Measurements from ENCODE around the gene STAG1. TPM values are rescaled to one million over a fixed set of nuclear protein-coding genes. Genes with fewer than 3 reads are reported as not detected.
"Not testable (repeated sequence)": the region's sequence is repeated elsewhere in the genome, so short reads cannot be mapped to it uniquely, and the experiment has no call there.

STAG1 gene
- polyA plus RNA-seq (2012; rRNA removed), result 5.5 and 6.9 TPM in 2 replicates
- 8.3 and 9.0 TPM in 2 replicates for polyA plus RNA-seq (2012; cell fraction: cytosol; rRNA removed)
- 3.8 and 7.6 TPM in 2 replicates for polyA plus RNA-seq (2012; cell fraction: nucleus; rRNA removed)

DNA sequence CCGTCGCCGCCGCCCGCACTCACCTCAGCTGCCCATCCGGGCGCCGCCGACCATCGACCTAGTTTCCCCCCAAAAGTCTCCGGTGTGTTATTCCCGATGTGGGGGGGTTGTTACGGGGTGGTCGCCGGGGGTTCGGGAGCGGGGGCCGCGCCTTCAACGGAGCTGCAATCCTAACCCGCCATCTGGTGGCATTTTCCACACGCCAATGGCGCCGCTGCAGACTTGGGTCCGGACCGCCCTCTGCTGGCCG is at the start of gene STAG1:
TSS of gene STAG1 (minus strand) at position 207 of the 250 bp plus-strand sequence. CDS start 121,480 bp downstream, outside the sequence.
- Histone ChIP-seq H4K20me1 (ENCODE audit: insufficient read depth) (peaks cover 5% of the 10 kb centered on the region; the same call in 1 of the 2 replicates), H3K36me3 (replicated peaks in 1 of 2; ENCODE audit: control insufficient read depth in 1 of 2, insufficient read depth in 2 of 2, low read length in 1 of 2) (no peaks in the 10 kb centered on the region), H3K27me3 (ENCODE audit: insufficient read depth) (no peaks in the 10 kb centered on the region), H3K4me2 (peak within 1 kb of the TSS; percentile 87), H2AFZ (ENCODE audit: low read depth) (peak within 1 kb of the TSS; percentile 90), H3K9me2 (no peaks in the 10 kb centered on the region), H3K4me1 (ENCODE audit: control insufficient read depth in 1 of 2, insufficient read depth in 2 of 2, low read depth in 1 of 2, low read length in 1 of 2) (peaks cover 17 to 24% of the 10 kb centered on the region in 2 experiments; a peak in 3 of 4 replicates), H3K27ac (ENCODE audit: low read depth in 2 of 2, low read length in 1 of 2) (peak within 1 kb of the TSS; percentile 98), H3F3A (replicated peaks; ENCODE audit: insufficient read depth) (peaks cover 24% of the 10 kb centered on the region), H3K9me3 (no peaks in the 10 kb centered on the region), H3K4me3 (ENCODE audit: low read depth in 2 of 2, low read length in 1 of 2) (peak within 1 kb of the TSS; percentile 66 to 69), H3K9ac (peak within 1 kb of the TSS; percentile 97), H3K79me2 (ENCODE audit: insufficient read depth) (peaks cover 47% of the 10 kb centered on the region)
- ChIA-PET POLR2A (interaction anchor here (0.6 to 2.4 kb wide), 19 partner anchors 11 to 681 kb away, joined by 3 to 33 read pairs (median 4); partner anchors contain the start of genes MSL2, NCK1 and SLC35G2), CTCF (interaction anchor here (0.6 to 6.4 kb wide), 119 partner anchors 10 to 1094 kb away, joined by 3 to 127 read pairs (median 4); partner anchors contain the start of genes IL20RB, MSL2, NCK1 and PPP2R3A)
- TF ChIP-seq RAD21 (IDR thresholded peaks at IDR 0.05; ENCODE audit: low read length) (peak; percentile 91), GATA2 (CRISPR knock-in tag; IDR thresholded peaks at IDR 0.05) (no peak), RXRA (IDR thresholded peaks at IDR 0.05; ENCODE audit: borderline replicate concordance, low read depth) (no peak), TEAD4 (IDR thresholded peaks at IDR 0.05; ENCODE audit: borderline replicate concordance, insufficient read depth) (no peak), SMC3 (IDR thresholded peaks at IDR 0.05; ENCODE audit: low read depth, low read length) (peak; percentile 99), YY1 (IDR thresholded peaks at IDR 0.05; ENCODE audit: low read depth) (peak; percentile 16; the same call in 1 of the 2 replicates), NRF1 (IDR thresholded peaks at IDR 0.05; ENCODE audit: low read depth, low read length) (no peak), TAF1 (IDR thresholded peaks at IDR 0.05; ENCODE audit: borderline replicate concordance, low read depth, low read length) (peak; percentile 47; the same call in 1 of the 2 replicates), POLR2AphosphoS5 (IDR thresholded peaks at IDR 0.05; ENCODE audit: low read depth, low read length) (peak; percentile 34; the same call in 1 of the 2 replicates)
- TF ChIP-seq, protein P1, sequence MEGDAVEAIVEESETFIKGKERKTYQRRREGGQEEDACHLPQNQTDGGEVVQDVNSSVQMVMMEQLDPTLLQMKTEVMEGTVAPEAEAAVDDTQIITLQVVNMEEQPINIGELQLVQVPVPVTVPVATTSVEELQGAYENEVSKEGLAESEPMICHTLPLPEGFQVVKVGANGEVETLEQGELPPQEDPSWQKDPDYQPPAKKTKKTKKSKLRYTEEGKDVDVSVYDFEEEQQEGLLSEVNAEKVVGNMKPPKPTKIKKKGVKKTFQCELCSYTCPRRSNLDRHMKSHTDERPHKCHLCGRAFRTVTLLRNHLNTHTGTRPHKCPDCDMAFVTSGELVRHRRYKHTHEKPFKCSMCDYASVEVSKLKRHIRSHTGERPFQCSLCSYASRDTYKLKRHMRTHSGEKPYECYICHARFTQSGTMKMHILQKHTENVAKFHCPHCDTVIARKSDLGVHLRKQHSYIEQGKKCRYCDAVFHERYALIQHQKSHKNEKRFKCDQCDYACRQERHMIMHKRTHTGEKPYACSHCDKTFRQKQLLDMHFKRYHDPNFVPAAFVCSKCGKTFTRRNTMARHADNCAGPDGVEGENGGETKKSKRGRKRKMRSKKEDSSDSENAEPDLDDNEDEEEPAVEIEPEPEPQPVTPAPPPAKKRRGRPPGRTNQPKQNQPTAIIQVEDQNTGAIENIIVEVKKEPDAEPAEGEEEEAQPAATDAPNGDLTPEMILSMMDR (IDR thresholded peaks at IDR 0.05), result peak; percentile 87
- TF ChIP-seq, protein P2, sequence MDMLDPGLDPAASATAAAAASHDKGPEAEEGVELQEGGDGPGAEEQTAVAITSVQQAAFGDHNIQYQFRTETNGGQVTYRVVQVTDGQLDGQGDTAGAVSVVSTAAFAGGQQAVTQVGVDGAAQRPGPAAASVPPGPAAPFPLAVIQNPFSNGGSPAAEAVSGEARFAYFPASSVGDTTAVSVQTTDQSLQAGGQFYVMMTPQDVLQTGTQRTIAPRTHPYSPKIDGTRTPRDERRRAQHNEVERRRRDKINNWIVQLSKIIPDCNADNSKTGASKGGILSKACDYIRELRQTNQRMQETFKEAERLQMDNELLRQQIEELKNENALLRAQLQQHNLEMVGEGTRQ (IDR thresholded peaks at IDR 0.05; ENCODE audit: borderline replicate concordance, low read depth, low read length), result no peak
- WGBS (ENCODE audit: low lambda C conversion rate), result 3% methylated on average over 7 of the region's 27 CpGs
- no peak for DNase-seq

DNA sequence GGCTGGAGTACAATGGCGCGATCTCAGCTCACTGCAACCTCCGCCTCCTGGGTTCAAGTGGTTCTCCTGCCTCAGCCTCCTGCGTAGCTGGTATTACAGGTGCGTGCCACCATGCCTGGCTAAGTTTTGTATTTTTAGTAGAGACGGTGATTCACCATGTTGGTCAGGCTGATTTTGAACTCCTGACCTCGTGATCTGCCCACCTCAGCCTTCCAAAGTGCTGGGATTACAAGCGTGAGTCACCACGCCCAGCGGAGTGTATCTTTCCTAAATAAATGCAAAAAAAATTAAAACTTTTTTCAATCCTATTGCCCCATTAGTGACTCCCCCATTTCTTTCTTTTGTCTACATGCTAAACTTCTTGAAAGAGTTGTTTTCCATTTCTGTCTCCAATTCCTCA is 49.0 kb upstream of the STAG1 start:
- CTCF ChIA-PET; H3K36me3 ChIP-seq (replicated peaks in 1 of 2; ENCODE audit: control insufficient read depth in 1 of 2, insufficient read depth in 2 of 2, low read length in 1 of 2); POLR2A ChIA-PET; H3K79me2 ChIP-seq (ENCODE audit: insufficient read depth); H3K27ac ChIP-seq (ENCODE audit: low read depth in 2 of 2, low read length in 1 of 2); H3K9ac ChIP-seq; H3F3A ChIP-seq (replicated peaks; ENCODE audit: insufficient read depth); H3K4me2 ChIP-seq; H3K27me3 ChIP-seq (ENCODE audit: insufficient read depth); H3K4me1 ChIP-seq (ENCODE audit: control insufficient read depth in 1 of 2, insufficient read depth in 2 of 2, low read depth in 1 of 2, low read length in 1 of 2); H3K4me3 ChIP-seq (ENCODE audit: low read depth in 2 of 2, low read length in 1 of 2); H4K20me1 ChIP-seq (ENCODE audit: insufficient read depth); H3K9me2 ChIP-seq; H3K9me3 ChIP-seq; H2AFZ ChIP-seq (ENCODE audit: low read depth); DNase-seq: not testable (repeated sequence)
- 92% methylated on average over 10 of the region's 10 CpGs for WGBS (ENCODE audit: low lambda C conversion rate)
